ENCODE results near the gene SYVN1. TPM values are rescaled to one million over a fixed set of nuclear protein-coding genes. Genes with fewer than 3 reads are reported as not detected.

The SYVN1 gene
- total RNA-seq, 1 donor from 2014 or later, result 42.5 TPM

DNA sequence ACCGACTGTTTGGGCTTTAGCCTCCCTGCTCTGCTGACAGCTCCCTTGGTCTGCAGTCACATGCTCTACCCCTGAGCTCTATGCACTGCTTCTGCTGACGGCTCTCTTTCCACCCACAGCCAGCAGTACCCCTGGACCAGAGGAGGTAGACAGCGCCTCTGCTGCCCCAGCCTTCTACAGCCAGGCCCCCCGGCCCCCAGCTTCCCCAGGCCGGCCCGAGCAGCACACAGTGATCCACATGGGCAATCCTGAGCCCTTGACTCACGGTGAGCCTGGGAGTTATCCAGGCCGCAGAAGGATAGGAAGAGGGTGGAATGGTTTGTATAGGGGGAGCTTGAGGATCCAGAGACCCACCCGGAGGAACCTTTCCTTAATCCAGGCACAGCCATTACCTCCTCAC lies 47.5 kb downstream of the SYVN1 start:
- no peak for TF ChIP-seq POLR2A (IDR thresholded peaks at IDR 0.05)
- TF ChIP-seq CTCF (IDR thresholded peaks at IDR 0.05), result no peak
- TF ChIP-seq POLR2AphosphoS5 (IDR thresholded peaks at IDR 0.05; ENCODE audit: insufficient read depth in 1 of 2, low read depth in 1 of 2), result no peak
- H3K27me3 ChIP-seq, result no peaks in the 10 kb centered on the region
- peaks cover 0 to 17% of the 10 kb centered on the region in 2 donors for H3K36me3 ChIP-seq
- peaks cover 18% of the 10 kb centered on the region for H3K4me1 ChIP-seq
- H3K9me3 ChIP-seq, result no peaks in the 10 kb centered on the region
- H3K27ac ChIP-seq, result no peak overlapping the region
- DNase-seq (ENCODE audit: extremely low spot score in 2 of 2), result no peak
- H3K4me3 ChIP-seq, result no peak overlapping the region
- intact Hi-C loops (cut with DNase I), result no loop called here

GRCh38 chr11:65085446-65085845 lies 48.9 kb downstream of the SYVN1 start:
- intact Hi-C loops (cut with DNase I), result no loop called here
- Histone ChIP-seq H3K4me3 (no peak overlapping the region), H3K9me3 (no peaks in the 10 kb centered on the region), H3K27ac (no peak overlapping the region), H3K36me3 (peaks cover 0 to 17% of the 10 kb centered on the region in 2 donors), H3K27me3 (no peaks in the 10 kb centered on the region), H3K4me1 (peaks cover 18% of the 10 kb centered on the region)
- DNase-seq (ENCODE audit: extremely low spot score in 2 of 2), result no peak
- TF ChIP-seq POLR2A (IDR thresholded peaks at IDR 0.05) (no peak), CTCF (IDR thresholded peaks at IDR 0.05) (no peak), POLR2AphosphoS5 (IDR thresholded peaks at IDR 0.05; ENCODE audit: insufficient read depth in 1 of 2, low read depth in 1 of 2) (no peak)

DNA sequence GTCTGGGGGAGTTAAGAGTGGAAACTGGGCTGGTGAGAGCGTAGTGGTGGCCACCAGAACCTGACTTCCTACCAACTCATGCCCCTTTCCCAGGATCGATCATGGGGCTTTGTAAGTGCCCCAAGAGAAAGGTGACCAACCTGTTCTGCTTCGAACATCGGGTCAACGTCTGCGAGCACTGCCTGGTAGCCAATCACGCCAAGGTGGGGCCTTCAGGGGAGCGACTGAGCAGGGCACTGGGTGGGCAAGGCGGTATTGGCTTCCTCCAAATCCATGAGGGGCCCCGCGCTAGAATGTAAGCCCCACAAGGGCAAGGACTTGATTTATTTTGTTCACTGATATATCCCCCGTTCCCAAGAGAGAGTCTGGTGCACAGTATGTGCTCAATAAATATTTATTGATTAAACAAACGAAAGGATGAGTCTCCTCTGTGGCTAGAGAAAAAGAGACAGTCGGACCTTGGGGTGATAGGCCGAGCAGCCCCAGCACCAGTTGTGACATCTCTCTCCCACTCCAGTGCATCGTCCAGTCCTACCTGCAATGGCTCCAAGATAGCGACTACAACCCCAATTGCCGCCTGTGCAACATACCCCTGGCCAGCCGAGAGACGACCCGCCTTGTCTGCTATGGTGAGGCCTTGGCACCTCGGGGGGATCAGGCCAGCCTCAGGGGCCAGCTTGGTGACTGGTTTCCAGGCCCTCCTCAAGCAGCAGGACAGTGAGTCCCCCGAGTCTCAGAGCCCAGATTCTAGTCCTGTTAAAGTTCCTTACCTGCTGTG lies 49.5 kb downstream of the SYVN1 start:
- TF ChIP-seq POLR2A (IDR thresholded peaks at IDR 0.05) (no peak), CTCF (IDR thresholded peaks at IDR 0.05) (no peak), POLR2AphosphoS5 (IDR thresholded peaks at IDR 0.05; ENCODE audit: insufficient read depth in 1 of 2, low read depth in 1 of 2) (no peak)
- Histone ChIP-seq H3K27ac (peak overlapping the region; percentile 87), H3K4me3 (peak overlapping the region; percentile 59 to 77), H3K9me3 (no peaks in the 10 kb centered on the region), H3K36me3 (peaks cover 0 to 17% of the 10 kb centered on the region in 2 donors), H3K27me3 (no peaks in the 10 kb centered on the region), H3K4me1 (peaks cover 18% of the 10 kb centered on the region)
- intact Hi-C loops (cut with DNase I), result no loop called here
- no peak for DNase-seq (ENCODE audit: extremely low spot score in 2 of 2)

- Histone ChIP-seq H3K27me3 (no peaks in the 10 kb centered on the region), H3K36me3 (peaks cover 0 to 17% of the 10 kb centered on the region in 2 donors), H3K4me3 (peak within 1 kb of the TSS; percentile 59 to 77), H3K9me3 (no peaks in the 10 kb centered on the region), H3K4me1 (peaks cover 18% of the 10 kb centered on the region), H3K27ac (peak within 1 kb of the TSS; percentile 87)
- intact Hi-C loops (cut with DNase I), result no loop called here
- DNase-seq (ENCODE audit: extremely low spot score in 2 of 2), result peak; percentile 94 to 99
- TF ChIP-seq CTCF (IDR thresholded peaks at IDR 0.05) (peak in 2 of 3 experiments; percentile 16 to 42), POLR2AphosphoS5 (IDR thresholded peaks at IDR 0.05; ENCODE audit: insufficient read depth in 1 of 2, low read depth in 1 of 2) (peak; percentile 94 to 100), POLR2A (IDR thresholded peaks at IDR 0.05) (no peak)
These were observed 50.3 kb downstream of the SYVN1 start, which contains the start of the genes CDCA5 and ZFPL1 for GRCh38 chr11:65083834-65084597. CDCA5 (minus strand) TSS chr11:65084040; CDS start chr11:65083978, 62 bp downstream. ZFPL1 (plus strand) TSS chr11:65084222; CDS start chr11:65084699, 477 bp downstream.
